Neural cell (in vitro differentiated cells): ENCODE results near the gene LY6G6F. TPM values are rescaled to one million over a fixed set of nuclear protein-coding genes. Genes with fewer than 3 reads are reported as not detected.

Source experiments
- H2AFZ ChIP-seq: fragments of 200-600, 300-800 bp; sonication (generic), shearing (Covaris generic); 2 replicates; pipeline ENCODE4 v1.6.0; 2014; ENCODE audit warnings: low read depth, mild to moderate bottlenecking, antibody characterized with exemption, low read length, moderate library complexity
- H3F3A ChIP-seq: fragments of 200-600 bp; shearing (Covaris generic); 2 replicates; pipeline ENCODE4 v1.6.1; 2016; ENCODE audit warnings: mild to moderate bottlenecking, moderate library complexity, mixed read lengths, antibody characterized with exemption, low read length; ENCODE audit not compliant: insufficient read depth, poor library complexity, severe bottlenecking
- H3K27ac ChIP-seq: fragments of 200-600, 300-800 bp; sonication (generic), shearing (Covaris generic); 2 replicates; pipeline ENCODE4 v1.5.1; 2014; ENCODE audit warnings: mild to moderate bottlenecking, low read length, moderate library complexity
- H3K27me3 ChIP-seq: fragments of 300-800, 200-600 bp; sonication (generic), shearing (Covaris generic); 2 replicates; pipeline ENCODE4 v1.6.0; 2014; ENCODE audit warnings: mild to moderate bottlenecking, low read depth, low read length, moderate library complexity; ENCODE audit not compliant: insufficient read depth
- H3K36me3 ChIP-seq: fragments of 300-800, 200-600 bp; sonication (generic), shearing (Covaris generic); 2 replicates; pipeline ENCODE4 v1.5.1; 2014; ENCODE audit warnings: mild to moderate bottlenecking, antibody characterized with exemption, low read length, moderate library complexity; ENCODE audit not compliant: insufficient read depth
- H3K4me2 ChIP-seq: fragments of 300-800, 200-600 bp; sonication (generic), shearing (Covaris generic); 2 replicates; pipeline ENCODE4 v1.6.0; 2014; ENCODE audit warnings: mild to moderate bottlenecking, low read length
- H3K4me3 ChIP-seq: fragments of 300-800, 200-600 bp; sonication (generic), shearing (Covaris generic); 2 replicates; pipeline ENCODE4 v1.5.1; 2014; ENCODE audit warnings: mild to moderate bottlenecking, low read length, moderate library complexity
- H3K79me2 ChIP-seq: fragments of 200-600 bp; shearing (Covaris generic); replicated peaks from 2 replicates; pipeline ENCODE4 v1.6.0; 2014; ENCODE audit warnings: mild to moderate bottlenecking, low read length, moderate library complexity; ENCODE audit not compliant: insufficient read depth
- H3K9ac ChIP-seq: fragments of 300-800, 200-600 bp; sonication (generic), shearing (Covaris generic); 2 replicates; pipeline ENCODE4 v1.6.1; 2016; ENCODE audit warnings: mild to moderate bottlenecking, low read length, mixed read lengths
- H3K9me2 ChIP-seq: fragments of 200-600 bp; shearing (Covaris generic); 2 replicates; pipeline ENCODE4 v1.6.1; 2016; ENCODE audit warnings: mild to moderate bottlenecking, low read length, mixed read lengths; ENCODE audit not compliant: insufficient read depth
- H3K9me3 ChIP-seq: fragments of 200-600, 300-800 bp; sonication (generic), shearing (Covaris generic); 2 replicates; pipeline ENCODE4 v1.6.1; 2016; ENCODE audit warnings: mild to moderate bottlenecking, mixed run types, low read length, moderate library complexity, mixed read lengths
- H4K20me1 ChIP-seq: fragments of 200-600 bp; shearing (Covaris generic); 2 replicates; pipeline ENCODE4 v1.6.1; 2016; ENCODE audit warnings: mild to moderate bottlenecking, mixed run types; ENCODE audit not compliant: insufficient read depth
- EP300 ChIP-seq: fragments of 450-650 bp; conservative IDR thresholded peaks from 2 replicates; pipeline ENCODE4 v1.6.1; 2014; ENCODE audit warnings: antibody characterized with exemption, mild to moderate bottlenecking, moderate library complexity; ENCODE audit not compliant: poor library complexity, severe bottlenecking
- EZH2 ChIP-seq: fragments of 200-600, 300-800 bp; shearing (Covaris generic), sonication (generic); IDR thresholded peaks from 2 replicates; pipeline ENCODE4 v1.6.1; 2014; ENCODE audit warnings: antibody characterized with exemption, low read length, borderline replicate concordance, mild to moderate bottlenecking; ENCODE audit not compliant: insufficient read depth, poor library complexity, severe bottlenecking
- MXI1 ChIP-seq: fragments of 450-650 bp; conservative IDR thresholded peaks from 2 replicates; pipeline ENCODE4 v1.6.1; 2014; ENCODE audit warnings: antibody characterized with exemption, mild to moderate bottlenecking; ENCODE audit not compliant: poor library complexity, severe bottlenecking
- POLR2AphosphoS5 ChIP-seq: IDR thresholded peaks from 2 replicates; pipeline ENCODE4 v1.6.1; 2012
- RAD21 ChIP-seq: fragments of 450-650 bp; conservative IDR thresholded peaks from 2 replicates; pipeline ENCODE4 v1.6.1; 2014; ENCODE audit warnings: antibody characterized with exemption, mild to moderate bottlenecking, moderate library complexity
- SMC3 ChIP-seq: fragments of 450-650 bp; conservative IDR thresholded peaks from 2 replicates; pipeline ENCODE4 v1.6.1; 2014; ENCODE audit warnings: antibody characterized with exemption, mild to moderate bottlenecking, moderate library complexity; ENCODE audit not compliant: poor library complexity
- TAF1 ChIP-seq: IDR thresholded peaks from 2 replicates; pipeline ENCODE4 v1.6.1; 2012; ENCODE audit warnings: low read depth
- polyA plus RNA-seq: library from polyadenylated mRNA; depleted of rRNA; stranded (reverse); fragments of >200 nt; gene quantifications from 2 replicates; pipeline ENCODE4 v1.2.3, GENCODE V29; 2014
- TF ChIP-seq, protein P1 (sequence below): IDR thresholded peaks from 2 replicates; pipeline ENCODE4 v1.6.1; 2012; ENCODE audit warnings: borderline replicate concordance
- TF ChIP-seq, protein P2 (sequence below): fragments of 450-650 bp; IDR thresholded peaks from 2 replicates; pipeline ENCODE4 v1.5.1; 2014; ENCODE audit warnings: antibody characterized with exemption, mild to moderate bottlenecking, moderate library complexity; ENCODE audit not compliant: poor library complexity, severe bottlenecking

The LY6G6F gene
- polyA plus RNA-seq, 1 donor from 2014 or later, result not detected

GRCh38 chr6:31734247-31734820 lies 27.7 kb downstream of the LY6G6F start:
- no peaks in the 10 kb centered on the region for H3K36me3 ChIP-seq
- TF ChIP-seq MXI1 (no peak), TAF1 (no peak)
- no peaks in the 10 kb centered on the region for H3K27me3 ChIP-seq
- H3K4me2 ChIP-seq, result no peak overlapping the region
- H3K79me2 ChIP-seq, result peaks cover 17% of the 10 kb centered on the region
- no peaks in the 10 kb centered on the region for H3F3A ChIP-seq
- peak overlapping the region; percentile 49 for H3K9ac ChIP-seq
- peak overlapping the region; percentile 52 for H3K4me3 ChIP-seq
- H3K9me2 ChIP-seq, result no peaks in the 10 kb centered on the region
- H3K27ac ChIP-seq, result no peak overlapping the region
- no peaks in the 10 kb centered on the region for H3K9me3 ChIP-seq
- H4K20me1 ChIP-seq, result no peaks in the 10 kb centered on the region
- H2AFZ ChIP-seq, result peak overlapping the region; percentile 65

GRCh38 chr6:31734821-31735406 lies 28.2 kb downstream of the LY6G6F start:
- TF ChIP-seq, protein P1, sequence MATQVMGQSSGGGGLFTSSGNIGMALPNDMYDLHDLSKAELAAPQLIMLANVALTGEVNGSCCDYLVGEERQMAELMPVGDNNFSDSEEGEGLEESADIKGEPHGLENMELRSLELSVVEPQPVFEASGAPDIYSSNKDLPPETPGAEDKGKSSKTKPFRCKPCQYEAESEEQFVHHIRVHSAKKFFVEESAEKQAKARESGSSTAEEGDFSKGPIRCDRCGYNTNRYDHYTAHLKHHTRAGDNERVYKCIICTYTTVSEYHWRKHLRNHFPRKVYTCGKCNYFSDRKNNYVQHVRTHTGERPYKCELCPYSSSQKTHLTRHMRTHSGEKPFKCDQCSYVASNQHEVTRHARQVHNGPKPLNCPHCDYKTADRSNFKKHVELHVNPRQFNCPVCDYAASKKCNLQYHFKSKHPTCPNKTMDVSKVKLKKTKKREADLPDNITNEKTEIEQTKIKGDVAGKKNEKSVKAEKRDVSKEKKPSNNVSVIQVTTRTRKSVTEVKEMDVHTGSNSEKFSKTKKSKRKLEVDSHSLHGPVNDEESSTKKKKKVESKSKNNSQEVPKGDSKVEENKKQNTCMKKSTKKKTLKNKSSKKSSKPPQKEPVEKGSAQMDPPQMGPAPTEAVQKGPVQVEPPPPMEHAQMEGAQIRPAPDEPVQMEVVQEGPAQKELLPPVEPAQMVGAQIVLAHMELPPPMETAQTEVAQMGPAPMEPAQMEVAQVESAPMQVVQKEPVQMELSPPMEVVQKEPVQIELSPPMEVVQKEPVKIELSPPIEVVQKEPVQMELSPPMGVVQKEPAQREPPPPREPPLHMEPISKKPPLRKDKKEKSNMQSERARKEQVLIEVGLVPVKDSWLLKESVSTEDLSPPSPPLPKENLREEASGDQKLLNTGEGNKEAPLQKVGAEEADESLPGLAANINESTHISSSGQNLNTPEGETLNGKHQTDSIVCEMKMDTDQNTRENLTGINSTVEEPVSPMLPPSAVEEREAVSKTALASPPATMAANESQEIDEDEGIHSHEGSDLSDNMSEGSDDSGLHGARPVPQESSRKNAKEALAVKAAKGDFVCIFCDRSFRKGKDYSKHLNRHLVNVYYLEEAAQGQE, result no peak
- no peak for TF ChIP-seq SMC3
- TF ChIP-seq EZH2, result no peak
- no peak for TF ChIP-seq EP300
- TF ChIP-seq TAF1, result no peak
- no peak for TF ChIP-seq RAD21
- TF ChIP-seq, protein P2, sequence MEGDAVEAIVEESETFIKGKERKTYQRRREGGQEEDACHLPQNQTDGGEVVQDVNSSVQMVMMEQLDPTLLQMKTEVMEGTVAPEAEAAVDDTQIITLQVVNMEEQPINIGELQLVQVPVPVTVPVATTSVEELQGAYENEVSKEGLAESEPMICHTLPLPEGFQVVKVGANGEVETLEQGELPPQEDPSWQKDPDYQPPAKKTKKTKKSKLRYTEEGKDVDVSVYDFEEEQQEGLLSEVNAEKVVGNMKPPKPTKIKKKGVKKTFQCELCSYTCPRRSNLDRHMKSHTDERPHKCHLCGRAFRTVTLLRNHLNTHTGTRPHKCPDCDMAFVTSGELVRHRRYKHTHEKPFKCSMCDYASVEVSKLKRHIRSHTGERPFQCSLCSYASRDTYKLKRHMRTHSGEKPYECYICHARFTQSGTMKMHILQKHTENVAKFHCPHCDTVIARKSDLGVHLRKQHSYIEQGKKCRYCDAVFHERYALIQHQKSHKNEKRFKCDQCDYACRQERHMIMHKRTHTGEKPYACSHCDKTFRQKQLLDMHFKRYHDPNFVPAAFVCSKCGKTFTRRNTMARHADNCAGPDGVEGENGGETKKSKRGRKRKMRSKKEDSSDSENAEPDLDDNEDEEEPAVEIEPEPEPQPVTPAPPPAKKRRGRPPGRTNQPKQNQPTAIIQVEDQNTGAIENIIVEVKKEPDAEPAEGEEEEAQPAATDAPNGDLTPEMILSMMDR, result no peak
- TF ChIP-seq POLR2AphosphoS5, result no peak
- TF ChIP-seq MXI1, result no peak
- Histone ChIP-seq H4K20me1 (no peaks in the 10 kb centered on the region), H3K9ac (peak overlapping the region; percentile 49), H3K27ac (no peak overlapping the region), H2AFZ (peak overlapping the region; percentile 65), H3K36me3 (no peaks in the 10 kb centered on the region), H3K9me3 (no peaks in the 10 kb centered on the region), H3K27me3 (no peaks in the 10 kb centered on the region), H3K79me2 (peaks cover 11% of the 10 kb centered on the region), H3K4me2 (no peak overlapping the region), H3K4me3 (peak overlapping the region; percentile 52), H3F3A (no peaks in the 10 kb centered on the region), H3K9me2 (no peaks in the 10 kb centered on the region)
